ENCODE measurements around the gene PHLDA3.

PHLDA3 gene

DNA sequence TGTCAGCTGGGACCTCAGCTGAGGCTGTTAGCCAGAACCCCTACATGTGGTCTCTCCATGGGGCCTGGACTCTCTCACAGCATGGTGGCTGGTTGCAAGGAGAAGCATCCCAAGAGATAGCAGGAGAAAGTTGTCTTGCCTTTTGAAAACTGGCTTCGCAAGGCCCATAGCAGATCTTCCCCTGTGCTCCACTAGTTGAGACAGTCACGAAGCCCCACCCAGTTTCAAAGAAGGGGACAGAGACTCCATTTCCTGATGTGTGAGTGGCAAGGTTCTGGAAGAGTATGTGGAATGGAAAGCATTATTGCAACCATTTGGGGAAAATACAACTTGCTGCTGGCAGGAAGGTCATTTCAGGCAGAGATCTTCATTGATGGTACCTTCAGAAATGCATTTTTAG, 45.5 kb upstream of the PHLDA3 start:
- H3K4me2 ChIP-seq (ENCODE audit: low read depth, low read length, poor library complexity, severe bottlenecking) = no peak overlapping the region
- H4K20me1 ChIP-seq (ENCODE audit: low read depth, low read length) = no peaks in the 10 kb centered on the region
- TF ChIP-seq CTCF (IDR thresholded peaks at IDR 0.05; ENCODE audit: insufficient read depth, low read length, poor library complexity, severe bottlenecking) (no peak), EZH2phosphoT487 (conservative IDR thresholded peaks at IDR 0.05; ENCODE audit: low read length) (no peak)
- no peaks in the 10 kb centered on the region for H3K79me2 ChIP-seq (ENCODE audit: insufficient read depth, low read length)
- H3K36me3 ChIP-seq (ENCODE audit: low read length) = no peaks in the 10 kb centered on the region
- H3K27me3 ChIP-seq (ENCODE audit: low read length) = no peaks in the 10 kb centered on the region
- no peaks in the 10 kb centered on the region for H3K9me2 ChIP-seq (replicated peaks; ENCODE audit: insufficient read depth, low read length)
- no peak overlapping the region for H3K9ac ChIP-seq (ENCODE audit: low read length)
- no peaks in the 10 kb centered on the region for H3K9me3 ChIP-seq (ENCODE audit: insufficient read depth, low read length)
- H3F3A ChIP-seq (ENCODE audit: insufficient read depth) = no peaks in the 10 kb centered on the region
- no peak overlapping the region for H3K4me3 ChIP-seq (ENCODE audit: insufficient read depth, low read length, poor library complexity, severe bottlenecking)
- H3K27ac ChIP-seq (ENCODE audit: low read depth, low read length) = no peak overlapping the region
- H2AFZ ChIP-seq (ENCODE audit: low read depth, low read length, severe bottlenecking) = no peak overlapping the region

DNA sequence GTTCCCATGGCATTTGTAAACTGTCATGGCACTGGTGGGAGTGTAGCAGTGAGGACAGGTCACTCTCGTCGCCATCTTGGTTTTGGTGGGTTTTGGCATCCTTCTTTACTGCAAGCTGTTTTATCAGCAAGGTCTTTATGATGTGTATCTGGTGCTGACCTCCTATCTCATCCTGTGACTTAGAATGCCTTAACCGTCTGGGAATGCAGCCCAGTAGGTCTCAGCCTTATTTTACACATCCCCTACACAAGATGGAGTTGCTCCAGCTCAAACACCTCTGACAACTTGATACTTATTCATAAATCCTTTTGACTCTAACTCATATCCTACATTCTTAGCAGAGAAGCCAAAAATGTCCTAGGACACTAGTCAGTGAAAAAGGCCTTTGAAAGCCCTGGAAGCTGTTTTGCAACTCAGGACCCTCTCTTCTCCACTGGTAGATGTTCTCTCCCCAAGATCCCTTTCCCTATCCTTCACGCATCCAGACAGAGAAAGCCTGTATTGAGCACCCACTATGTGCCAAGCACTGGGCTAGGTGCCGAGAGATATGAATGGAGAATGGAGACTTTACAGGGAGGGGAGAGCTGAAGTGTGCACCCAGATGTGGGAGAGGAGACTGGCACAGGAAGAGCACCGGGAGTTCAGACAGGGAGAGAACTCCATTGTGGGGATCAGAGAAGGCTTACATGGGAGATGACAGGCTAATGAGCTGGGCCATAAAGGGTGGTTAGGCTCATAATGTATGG, 44.7 kb upstream of the PHLDA3 start:
- H3K79me2 ChIP-seq (ENCODE audit: insufficient read depth, low read length) = no peaks in the 10 kb centered on the region
- H3K4me2 ChIP-seq (ENCODE audit: low read depth, low read length, poor library complexity, severe bottlenecking) = no peak overlapping the region
- H3F3A ChIP-seq (ENCODE audit: insufficient read depth) = no peaks in the 10 kb centered on the region
- H3K9me2 ChIP-seq (replicated peaks; ENCODE audit: insufficient read depth, low read length) = no peaks in the 10 kb centered on the region
- H3K4me3 ChIP-seq (ENCODE audit: insufficient read depth, low read length, poor library complexity, severe bottlenecking) = no peak overlapping the region
- no peak overlapping the region for H3K27ac ChIP-seq (ENCODE audit: low read depth, low read length)
- H2AFZ ChIP-seq (ENCODE audit: low read depth, low read length, severe bottlenecking) = no peak overlapping the region
- no peak overlapping the region for H3K9ac ChIP-seq (ENCODE audit: low read length)
- TF ChIP-seq CTCF (IDR thresholded peaks at IDR 0.05; ENCODE audit: insufficient read depth, low read length, poor library complexity, severe bottlenecking) = no peak
- no peak for TF ChIP-seq EZH2phosphoT487 (conservative IDR thresholded peaks at IDR 0.05; ENCODE audit: low read length)
- no peaks in the 10 kb centered on the region for H3K27me3 ChIP-seq (ENCODE audit: low read length)
- no peaks in the 10 kb centered on the region for H3K9me3 ChIP-seq (ENCODE audit: insufficient read depth, low read length)
- no peaks in the 10 kb centered on the region for H4K20me1 ChIP-seq (ENCODE audit: low read depth, low read length)
- H3K36me3 ChIP-seq (ENCODE audit: low read length) = no peaks in the 10 kb centered on the region

- no peak overlapping the region for H3K4me2 ChIP-seq (ENCODE audit: low read depth, low read length, poor library complexity, severe bottlenecking)
- H4K20me1 ChIP-seq (ENCODE audit: low read depth, low read length) = no peaks in the 10 kb centered on the region
- no peaks in the 10 kb centered on the region for H3F3A ChIP-seq (ENCODE audit: insufficient read depth)
- H3K36me3 ChIP-seq (ENCODE audit: low read length) = no peaks in the 10 kb centered on the region
- no peak overlapping the region for H3K27ac ChIP-seq (ENCODE audit: low read depth, low read length)
- H3K9ac ChIP-seq (ENCODE audit: low read length) = no peak overlapping the region
- TF ChIP-seq EZH2phosphoT487 (conservative IDR thresholded peaks at IDR 0.05; ENCODE audit: low read length) = no peak
- no peak for TF ChIP-seq CTCF (IDR thresholded peaks at IDR 0.05; ENCODE audit: insufficient read depth, low read length, poor library complexity, severe bottlenecking)
- no peaks in the 10 kb centered on the region for H3K27me3 ChIP-seq (ENCODE audit: low read length)
- no peaks in the 10 kb centered on the region for H3K9me3 ChIP-seq (ENCODE audit: insufficient read depth, low read length)
- H3K4me3 ChIP-seq (ENCODE audit: insufficient read depth, low read length, poor library complexity, severe bottlenecking) = no peak overlapping the region
- no peaks in the 10 kb centered on the region for H3K9me2 ChIP-seq (replicated peaks; ENCODE audit: insufficient read depth, low read length)
- H2AFZ ChIP-seq (ENCODE audit: low read depth, low read length, severe bottlenecking) = no peak overlapping the region
- H3K79me2 ChIP-seq (ENCODE audit: insufficient read depth, low read length) = no peaks in the 10 kb centered on the region
Observed at GRCh38 chr1:201511941-201512539, 43.1 kb upstream of the PHLDA3 start.

Measured in SU-DHL-6 (cell line).